GM19452 (cell line): ENCODE data around the gene ANAPC5.

Experiments
- ATAC-seq: cut with Tn5 transposase; IDR thresholded peaks from one replicate; pipeline ENCODE4 v1.9.1; 2021; ENCODE audit not compliant: unreplicated experiment

Gene ANAPC5

GRCh38 chr12:121263206-121263935 lies 88.8 kb downstream of the ANAPC5 start:
- no peak for ATAC-seq

- ATAC-seq: no peak
These were observed 90.8 kb downstream of the ANAPC5 start for GRCh38 chr12:121261398-121261797.

- no peak for ATAC-seq
These were observed 92.1 kb downstream of the ANAPC5 start for GRCh38 chr12:121260091-121260490.

- no peak for ATAC-seq
These were observed 93.1 kb downstream of the ANAPC5 start for GRCh38 chr12:121259074-121259473.
